Measurements from ENCODE around the gene PAK5. TPM values are rescaled to one million over a fixed set of nuclear protein-coding genes. Genes with fewer than 3 reads are reported as not detected.
A peak's percentile ranks its signal among the peaks of the same experiment; 100 is the strongest.

Gene PAK5
- total and polyA plus RNA-seq, 4 donors: 0.02 to 0.17 (median 0.04) TPM; not detected in 1

GRCh38 chr20:9660236-9660868 lies 178.5 kb downstream of the PAK5 start:
- Histone ChIP-seq H3K36me3 (ENCODE audit: control insufficient read depth in 4 of 4, insufficient read depth in 3 of 4, low read depth in 1 of 4, low read length in 3 of 4) (no peaks in the 10 kb centered on the region), H3K27ac (ENCODE audit: low read depth in 1 of 2, low read length in 2 of 2) (no peak overlapping the region), H3K9ac (ENCODE audit: low read depth in 1 of 2, low read length in 2 of 2) (no peak overlapping the region), H3K27me3 (ENCODE audit: control insufficient read depth in 4 of 4, insufficient read depth in 4 of 4, low read length in 3 of 4) (no peaks in the 10 kb centered on the region), H3K4me3 (ENCODE audit: low read depth in 1 of 3, low read length in 3 of 3) (no peak overlapping the region), H3K4me1 (ENCODE audit: control insufficient read depth in 4 of 4, insufficient read depth in 4 of 4, low read length in 3 of 4) (no peaks in the 10 kb centered on the region), H3K9me3 (ENCODE audit: control insufficient read depth in 4 of 4, low read length in 3 of 4) (no peaks in the 10 kb centered on the region)
- DNase-seq (ENCODE audit: low spot score): no peak
- TF ChIP-seq REST (IDR thresholded peaks at IDR 0.05) (peak; percentile 98), MAX (IDR thresholded peaks at IDR 0.05) (no peak)
- WGBS: 43% methylated on average over 8 of the region's 8 CpGs

GRCh38 chr20:9647741-9648140 lies 191.1 kb downstream of the PAK5 start:
- 81% methylated on average over 2 of the region's 2 CpGs for WGBS
- Histone ChIP-seq H3K9ac (ENCODE audit: low read depth in 1 of 2, low read length in 2 of 2) (no peak overlapping the region), H3K27me3 (ENCODE audit: control insufficient read depth in 4 of 4, insufficient read depth in 4 of 4, low read length in 3 of 4) (no peaks in the 10 kb centered on the region), H3K36me3 (ENCODE audit: control insufficient read depth in 4 of 4, insufficient read depth in 3 of 4, low read depth in 1 of 4, low read length in 3 of 4) (no peaks in the 10 kb centered on the region), H3K4me1 (ENCODE audit: control insufficient read depth in 4 of 4, insufficient read depth in 4 of 4, low read length in 3 of 4) (no peaks in the 10 kb centered on the region), H3K9me3 (ENCODE audit: control insufficient read depth in 4 of 4, low read length in 3 of 4) (peaks cover 0 to 1% (median 0%) of the 10 kb centered on the region in 4 donors), H3K27ac (ENCODE audit: low read depth in 1 of 2, low read length in 2 of 2) (no peak overlapping the region), H3K4me3 (ENCODE audit: low read depth in 1 of 3, low read length in 3 of 3) (no peak overlapping the region)
- no peak for TF ChIP-seq ATF3 (IDR thresholded peaks at IDR 0.05)
- TF ChIP-seq EGR1 (IDR thresholded peaks at IDR 0.05; ENCODE audit: low read depth in 2 of 2): no peak
- TF ChIP-seq MAX (IDR thresholded peaks at IDR 0.05): no peak
- no peak for TF ChIP-seq FOXA1 (IDR thresholded peaks at IDR 0.05)
- no peak for TF ChIP-seq HNF4A (conservative IDR thresholded peaks at IDR 0.05)
- no peak for TF ChIP-seq HNF4G (IDR thresholded peaks at IDR 0.05)
- no peak for TF ChIP-seq YY1 (IDR thresholded peaks at IDR 0.05)
- TF ChIP-seq SP1 (IDR thresholded peaks at IDR 0.05): no peak
- TF ChIP-seq NR2F2 (IDR thresholded peaks at IDR 0.05): no peak
- TF ChIP-seq TAF1 (conservative IDR thresholded peaks at IDR 0.05): no peak
- no peak for TF ChIP-seq GABPA (IDR thresholded peaks at IDR 0.05 in 1 of 2, conservative IDR thresholded peaks at IDR 0.05 in 1 of 2)
- no peak for TF ChIP-seq ZBTB33 (IDR thresholded peaks at IDR 0.05)
- no peak for TF ChIP-seq JUND (IDR thresholded peaks at IDR 0.05)
- no peak for TF ChIP-seq REST (IDR thresholded peaks at IDR 0.05)
- TF ChIP-seq RXRA (IDR thresholded peaks at IDR 0.05): no peak
- TF ChIP-seq RAD21 (IDR thresholded peaks at IDR 0.05): no peak
- no peak for TF ChIP-seq CTCF (IDR thresholded peaks at IDR 0.05; ENCODE audit: low read depth, low read length, missing input control)
- no peak for TF ChIP-seq FOXA2 (IDR thresholded peaks at IDR 0.05)
- DNase-seq (ENCODE audit: low spot score): no peak
